Omental fat pad (tissue), 4 donors: ENCODE data around the gene CADPS2. TPM values are rescaled to one million over a fixed set of nuclear protein-coding genes. Genes with fewer than 3 reads are reported as not detected.

Source experiments
- ATAC-seq: fragments of 150-250 bp; one replicate; pipeline ENCODE4 v1.9.1; 2016; ENCODE audit warnings: mild to moderate bottlenecking, moderate library complexity; ENCODE audit not compliant: low FRiP score
- DNase-seq: peaks from one replicate; pipeline ENCODE4 v3.0.0-alpha.2; 2019; ENCODE audit warnings: low spot score
- CTCF ChIP-seq, 3 donors: fragments of 450-650 bp; IDR thresholded peaks; one replicate each; pipeline ENCODE4 v1.5.1; 2016 to 2017; ENCODE audit warnings: antibody characterized with exemption in 3 of 3, mild to moderate bottlenecking in 3 of 3, moderate library complexity in 2 of 3
- total RNA-seq, 4 donors: library from RNA; depleted of rRNA; stranded (reverse); fragments of >200 nt; gene quantifications; one replicate each; pipeline ENCODE4 v1.1.0, GENCODE V29; 2016

CADPS2 gene
- total RNA-seq, 4 donors from 2014 or later, result 15.3 to 41.9 (median 24.4) TPM

DNA sequence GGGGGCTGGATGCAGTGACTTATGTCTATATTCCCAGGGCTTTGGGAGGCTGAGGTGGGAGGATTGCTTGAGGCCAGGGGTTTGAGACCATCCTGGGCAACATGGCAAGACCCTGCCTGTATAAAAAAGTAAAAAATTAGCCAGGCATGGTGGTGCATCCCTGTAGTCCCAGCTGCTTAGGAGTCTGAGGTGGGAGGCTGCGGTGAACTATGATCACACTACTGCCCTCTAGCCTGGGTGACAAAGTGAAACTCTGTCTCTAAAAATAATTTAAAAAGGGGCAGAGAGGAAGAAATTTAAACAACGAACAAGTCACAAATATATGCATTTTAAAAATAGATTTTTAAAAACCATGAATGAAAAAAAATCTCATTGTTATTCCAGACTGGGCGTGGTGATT is 535.6 kb downstream of the CADPS2 start:
- DNase-seq (no peak), ATAC-seq (no peak)
- no peak for TF ChIP-seq CTCF (IDR thresholded peaks at IDR 0.05)

DNA sequence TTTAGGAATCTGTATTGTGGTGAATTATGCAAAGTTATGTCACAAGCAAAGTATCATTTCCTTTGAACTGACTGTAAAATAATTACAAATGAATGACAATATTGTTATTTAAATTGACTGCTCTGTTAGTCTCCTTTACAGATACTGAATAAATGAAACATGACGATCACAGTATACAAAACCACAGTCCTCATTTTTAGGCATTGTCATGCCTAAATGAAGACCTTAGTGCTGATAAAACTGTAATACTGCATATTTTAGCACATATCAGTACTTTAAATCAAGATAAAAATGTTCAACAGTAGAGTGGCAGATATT is 542.0 kb downstream of the CADPS2 start:
- DNase-seq (no peak), ATAC-seq (no peak)
- TF ChIP-seq CTCF (IDR thresholded peaks at IDR 0.05), result no peak

DNA sequence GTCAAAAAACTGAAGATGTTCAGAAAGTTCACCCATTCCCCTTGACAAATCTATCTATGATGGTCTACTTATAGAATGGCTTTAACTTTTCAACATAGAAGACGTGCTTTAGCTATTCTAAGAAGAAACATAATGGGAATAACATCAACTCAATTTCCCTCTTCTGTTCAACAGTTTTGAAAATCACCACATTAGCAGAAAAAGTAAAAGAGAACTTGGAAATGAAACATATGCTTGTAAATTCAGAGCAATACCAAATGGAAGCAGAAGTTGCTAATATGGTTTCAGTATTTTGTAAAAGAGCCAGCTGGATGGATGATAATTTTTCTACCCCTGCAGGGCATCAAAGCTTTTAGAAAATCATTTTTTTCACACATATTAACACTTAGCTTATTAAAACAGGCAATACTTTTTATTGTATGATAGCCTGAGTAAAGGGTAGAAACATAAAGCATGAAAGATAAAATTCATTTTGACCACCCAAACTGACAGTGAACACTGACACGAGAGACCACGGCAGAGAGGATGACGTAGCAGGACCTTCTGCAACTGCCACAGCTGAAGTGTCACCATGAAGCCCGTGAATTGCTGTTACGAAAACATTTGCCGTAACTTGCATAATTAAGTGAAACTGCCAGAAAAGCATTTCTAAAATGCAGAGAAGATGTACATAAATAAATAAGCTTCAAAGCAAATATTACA is 542.5 kb downstream of the CADPS2 start:
- no peak for DNase-seq
- ATAC-seq, result no peak
- TF ChIP-seq CTCF (IDR thresholded peaks at IDR 0.05), result no peak

DNA sequence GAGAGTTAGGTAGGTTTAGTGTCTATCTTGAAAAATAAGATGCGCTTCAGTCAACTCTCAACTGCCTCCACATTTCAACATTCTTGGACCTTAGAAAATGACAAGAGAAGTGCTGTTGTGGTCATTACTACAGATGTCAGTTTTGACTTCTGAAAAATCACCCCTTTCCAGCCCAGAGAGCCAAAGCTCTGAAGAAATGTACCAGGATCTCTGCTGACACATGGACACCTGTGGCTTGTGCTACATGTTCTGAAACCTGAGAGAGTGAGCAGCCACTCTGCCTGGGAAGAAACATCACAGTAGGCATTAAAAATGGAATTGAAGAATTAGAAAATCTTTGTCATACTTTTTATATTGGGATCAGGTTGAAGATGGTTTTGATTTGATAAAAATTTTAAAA is 545.8 kb downstream of the CADPS2 start:
- TF ChIP-seq CTCF (IDR thresholded peaks at IDR 0.05), result no peak
- DNase-seq, result no peak
- ATAC-seq, result no peak

- TF ChIP-seq CTCF (IDR thresholded peaks at IDR 0.05), result no peak
- DNase-seq (no peak), ATAC-seq (no peak)
Observed at GRCh38 chr7:122339145-122339904, 546.9 kb downstream of the CADPS2 start.

- no peak for ATAC-seq
- TF ChIP-seq CTCF (IDR thresholded peaks at IDR 0.05), result no peak
- DNase-seq, result no peak
Observed at GRCh38 chr7:122337011-122337410, 549.2 kb downstream of the CADPS2 start.
